IPS-NIHi7 (cell line): Measurements from ENCODE around the gene ZNF438.
"Not testable (repeated sequence)": the region's sequence is repeated elsewhere in the genome, so short reads cannot be mapped to it uniquely, and the experiment has no call there.

ENCODE experiments used
- DNase-seq: peaks from one replicate; pipeline ENCODE4 v3.0.0; 2012; ENCODE audit warnings: mixed read lengths; ENCODE audit errors: extremely low spot score

ZNF438 gene

GRCh38 chr10:30806850-30807249 is 224.8 kb downstream of the ZNF438 start:
- no peak for DNase-seq

DNA sequence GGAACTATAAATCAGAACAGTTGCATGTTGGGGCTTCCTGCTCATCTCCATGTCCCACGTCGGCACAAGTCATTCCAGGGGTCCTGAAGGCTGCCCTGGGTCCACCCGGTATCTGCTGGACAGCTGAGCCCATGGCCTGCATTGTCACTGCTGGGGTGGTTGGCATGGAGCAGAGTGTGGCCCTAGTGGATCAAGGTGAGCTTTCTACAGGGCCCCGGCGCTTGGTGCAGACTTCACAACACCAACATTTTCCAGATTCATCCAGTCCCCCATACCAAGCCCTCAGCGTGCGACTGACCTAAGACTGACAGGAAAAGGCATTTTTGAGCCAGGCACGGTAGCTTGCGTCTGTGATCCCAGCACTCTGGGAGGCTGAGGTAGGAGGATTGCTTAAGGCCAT is 226.6 kb downstream of the ZNF438 start:
- no peak for DNase-seq

DNA sequence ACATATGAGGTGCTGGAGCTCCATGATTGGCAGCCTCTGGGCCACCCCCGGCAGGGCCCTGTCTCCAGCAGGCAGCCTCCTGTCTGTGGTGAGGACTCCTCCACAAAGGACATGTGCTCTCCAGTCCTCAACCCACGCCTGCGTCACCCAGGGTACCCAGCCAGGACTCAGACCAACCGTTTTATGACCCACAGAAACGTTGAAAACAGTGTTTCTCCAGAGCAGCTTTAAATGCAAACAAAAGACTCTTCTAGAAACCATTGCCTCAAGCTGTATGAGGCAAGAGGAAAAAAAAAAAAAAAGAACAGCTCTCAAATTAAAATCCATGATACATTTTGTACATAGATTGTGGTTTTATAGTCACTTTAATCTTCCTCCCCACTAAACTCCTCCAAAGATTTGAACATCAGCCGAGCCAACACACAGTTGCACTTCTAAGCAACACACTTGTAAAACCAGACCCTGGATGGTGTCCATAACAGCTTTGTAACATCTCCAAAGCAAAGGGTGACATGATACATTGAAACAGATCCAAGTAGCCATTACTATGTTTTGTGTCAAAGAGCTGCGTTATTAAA is 227.1 kb downstream of the ZNF438 start:
- no peak for DNase-seq

DNA sequence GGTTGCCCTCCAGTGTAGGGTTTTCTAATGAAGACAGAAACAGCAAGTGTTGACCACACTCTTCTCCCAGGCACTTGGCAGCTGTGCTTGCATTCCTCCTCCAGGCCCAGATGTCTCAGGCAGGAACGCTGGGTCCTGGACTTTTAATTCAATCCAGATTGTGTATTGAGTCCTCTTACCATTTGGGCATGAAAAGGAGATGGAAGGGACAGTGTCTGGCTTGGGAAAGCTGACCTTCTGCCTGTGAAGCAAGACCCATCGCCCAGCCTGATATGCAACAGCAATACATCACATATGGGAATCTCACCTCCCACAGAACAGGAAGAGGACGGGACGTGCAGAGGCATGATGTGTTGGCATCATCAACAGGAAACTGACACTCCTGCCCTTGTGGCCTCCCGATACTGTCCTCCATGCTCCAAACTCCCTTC is 227.8 kb downstream of the ZNF438 start:
- DNase-seq: no peak

DNA sequence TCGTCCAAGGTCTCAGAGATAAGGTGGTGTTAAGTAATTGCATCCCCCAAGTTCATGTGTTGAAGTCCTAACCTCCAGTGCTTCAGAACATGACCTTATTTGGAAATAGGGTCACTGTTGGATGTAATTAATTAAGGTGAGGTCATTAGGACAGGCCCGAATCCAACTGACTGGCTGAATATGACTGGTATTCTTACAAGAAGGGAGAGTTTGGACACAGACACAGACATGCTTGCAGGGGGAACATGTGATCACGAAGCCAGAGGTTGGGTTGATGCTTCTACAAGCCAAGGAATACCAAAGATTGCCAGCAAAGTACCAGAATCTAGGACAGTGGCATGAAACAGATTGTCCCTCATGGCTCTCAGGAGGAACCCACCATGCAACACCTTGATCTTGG is 228.6 kb downstream of the ZNF438 start:
- no peak for DNase-seq

DNA sequence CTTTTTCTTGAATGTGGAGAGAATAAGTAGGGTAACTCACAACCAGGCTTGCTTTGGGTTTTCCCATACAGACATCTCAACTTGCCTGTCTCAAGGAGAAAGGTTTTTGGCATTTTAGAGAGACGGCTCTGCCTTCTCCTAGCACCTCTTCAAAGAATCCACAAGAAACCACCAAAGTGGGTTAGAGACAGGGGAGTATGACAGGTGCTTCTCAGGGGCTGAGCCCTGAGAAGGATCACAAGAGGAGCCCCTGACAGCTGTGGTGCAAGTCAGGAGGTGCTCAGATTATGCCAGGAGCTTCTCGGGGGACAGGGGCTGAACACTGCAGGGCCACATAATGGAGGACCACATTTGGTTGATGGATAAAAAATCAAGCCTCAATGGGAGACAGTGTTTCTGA is 231.3 kb downstream of the ZNF438 start:
- no peak for DNase-seq

DNA sequence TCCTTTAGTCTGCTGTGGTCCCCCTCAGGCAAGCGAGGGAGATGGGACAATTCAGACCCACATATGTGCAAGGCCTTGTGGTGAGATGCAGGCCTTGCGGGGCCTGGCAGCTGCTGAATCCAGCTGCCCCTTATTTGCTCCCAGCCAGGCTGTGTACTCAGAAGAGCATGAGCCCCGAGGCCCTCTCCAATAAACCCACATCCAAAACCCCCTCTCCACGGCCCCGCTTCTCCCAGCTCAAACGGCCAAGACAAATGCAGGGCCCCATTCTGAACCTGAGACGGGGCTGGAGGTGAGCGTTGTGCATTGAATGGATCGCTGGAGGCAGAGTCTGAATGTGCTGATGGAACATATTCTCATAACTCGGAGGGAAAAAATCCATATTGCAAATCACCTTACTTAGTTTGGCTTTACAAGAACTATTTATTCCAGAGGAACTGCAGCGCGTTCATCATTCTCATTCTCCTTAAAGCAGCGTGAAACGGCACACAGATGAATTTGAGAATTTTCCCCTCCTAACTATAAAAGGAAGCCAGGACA is 232.9 kb downstream of the ZNF438 start:
- DNase-seq: no peak

DNA sequence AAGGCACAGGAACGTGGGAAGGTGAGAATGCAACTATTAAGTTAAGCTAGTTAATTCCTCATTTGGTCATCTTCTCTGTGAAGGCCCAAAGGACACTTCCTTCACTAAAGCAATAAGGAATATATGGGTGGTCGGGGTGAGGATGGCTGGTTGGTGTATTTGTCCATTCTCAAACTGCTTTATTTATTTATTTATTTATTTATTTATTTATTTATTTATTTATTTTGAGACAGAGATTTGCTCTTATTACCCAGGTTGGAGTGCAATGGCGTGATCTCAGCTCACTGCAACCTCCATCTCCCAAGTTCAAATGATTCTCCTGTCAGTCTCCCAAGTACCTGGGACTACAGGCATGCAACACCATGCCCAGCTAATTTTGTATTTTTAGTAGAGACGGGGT is 236.6 kb downstream of the ZNF438 start:
- not testable (repeated sequence) for DNase-seq
